Uterus (tissue), 2 donors: ENCODE results near the gene IQGAP1.

Experiments used
- POLR2A ChIP-seq, 2 donors: fragments of 450-650 bp; IDR thresholded peaks; one replicate each; pipeline ENCODE4 v1.6.1; 2016; ENCODE audit warnings: antibody characterized with exemption in 2 of 2, mild to moderate bottlenecking in 1 of 2, moderate library complexity in 1 of 2
- TF ChIP-seq, protein P1 (sequence below), 4 experiments: fragments of 200-600 bp in 2 of 4; fragments of 450-650 bp in 2 of 4; sonication (generic) in 2 of 4; IDR thresholded peaks; one replicate each; pipeline ENCODE4 v1.5.1; 2016 to 2019; ENCODE audit warnings: antibody characterized with exemption in 4 of 4, mild to moderate bottlenecking in 2 of 4, moderate library complexity in 1 of 4

DNA sequence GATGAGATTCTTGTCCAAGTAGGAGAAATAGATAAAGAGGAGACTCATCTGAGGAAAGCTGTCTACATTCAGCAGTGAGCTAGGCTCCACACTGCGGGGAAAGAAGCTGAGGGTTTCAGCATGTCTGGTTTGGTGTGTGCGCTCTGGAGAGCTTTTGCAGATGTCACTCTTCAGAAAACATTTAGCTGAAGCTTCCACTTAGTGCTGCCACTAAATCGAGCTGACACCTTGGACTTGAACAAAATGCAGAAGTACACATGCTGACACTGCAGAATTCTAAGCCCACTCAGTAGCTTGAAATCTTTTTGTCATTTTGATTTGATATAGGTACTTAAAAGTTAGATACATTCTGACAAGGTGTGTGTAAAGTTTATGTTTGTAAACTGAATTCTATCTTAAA is 109.3 kb downstream of the IQGAP1 start:
- TF ChIP-seq, protein P1, sequence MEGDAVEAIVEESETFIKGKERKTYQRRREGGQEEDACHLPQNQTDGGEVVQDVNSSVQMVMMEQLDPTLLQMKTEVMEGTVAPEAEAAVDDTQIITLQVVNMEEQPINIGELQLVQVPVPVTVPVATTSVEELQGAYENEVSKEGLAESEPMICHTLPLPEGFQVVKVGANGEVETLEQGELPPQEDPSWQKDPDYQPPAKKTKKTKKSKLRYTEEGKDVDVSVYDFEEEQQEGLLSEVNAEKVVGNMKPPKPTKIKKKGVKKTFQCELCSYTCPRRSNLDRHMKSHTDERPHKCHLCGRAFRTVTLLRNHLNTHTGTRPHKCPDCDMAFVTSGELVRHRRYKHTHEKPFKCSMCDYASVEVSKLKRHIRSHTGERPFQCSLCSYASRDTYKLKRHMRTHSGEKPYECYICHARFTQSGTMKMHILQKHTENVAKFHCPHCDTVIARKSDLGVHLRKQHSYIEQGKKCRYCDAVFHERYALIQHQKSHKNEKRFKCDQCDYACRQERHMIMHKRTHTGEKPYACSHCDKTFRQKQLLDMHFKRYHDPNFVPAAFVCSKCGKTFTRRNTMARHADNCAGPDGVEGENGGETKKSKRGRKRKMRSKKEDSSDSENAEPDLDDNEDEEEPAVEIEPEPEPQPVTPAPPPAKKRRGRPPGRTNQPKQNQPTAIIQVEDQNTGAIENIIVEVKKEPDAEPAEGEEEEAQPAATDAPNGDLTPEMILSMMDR (IDR thresholded peaks at IDR 0.05), result no peak
- TF ChIP-seq POLR2A (IDR thresholded peaks at IDR 0.05), result no peak
